EL (cell line): Measurements from ENCODE around the gene GLO1.
"Not testable (repeated sequence)": the region's sequence is repeated elsewhere in the genome, so short reads cannot be mapped to it uniquely, and the experiment has no call there.

Experiments
- DNase-seq: peaks from one replicate; pipeline ENCODE4 v3.0.0-alpha.2; 2016

Gene GLO1

GRCh38 chr6:38703949-38704590, 1.1 kb upstream of the GLO1 start:
- no peak for DNase-seq

DNA sequence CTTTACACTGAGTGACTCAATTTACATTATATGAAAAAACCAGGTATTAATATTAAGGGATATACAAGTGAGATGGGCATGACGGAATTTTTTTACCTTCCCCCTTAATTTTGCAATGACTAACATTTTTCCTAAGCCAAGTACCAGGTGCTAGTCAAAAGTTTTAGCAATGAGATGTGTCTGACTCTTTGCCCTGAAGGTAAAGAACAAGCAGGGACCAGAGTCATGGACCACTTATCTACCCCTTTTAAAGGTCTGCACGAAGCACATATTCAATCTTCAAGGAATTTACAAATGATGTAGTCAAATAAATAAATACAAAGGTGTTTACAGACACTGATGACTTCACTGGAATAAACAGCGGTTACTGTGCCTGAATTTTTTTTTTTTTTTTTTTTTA, 1.4 kb downstream of the GLO1 start:
- no peak for DNase-seq

DNA sequence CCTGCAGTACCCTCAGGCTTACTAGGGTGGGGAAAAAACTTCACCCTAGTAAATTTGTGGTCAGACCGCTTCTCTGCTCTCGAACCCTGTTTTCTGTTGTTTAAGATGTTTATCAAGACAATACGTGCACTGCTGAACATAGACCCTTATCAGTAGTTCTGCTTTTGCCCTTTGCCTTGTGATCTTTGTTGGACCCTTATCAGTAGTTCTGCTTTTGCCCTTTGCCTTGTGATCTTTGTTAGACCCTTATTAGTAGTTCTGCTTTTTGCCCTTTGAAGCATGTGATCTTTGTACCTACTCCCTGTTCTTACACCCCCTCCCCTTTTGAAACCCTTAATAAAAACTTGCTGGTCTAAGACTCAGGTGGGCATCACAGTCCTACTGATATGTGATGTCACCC, 3.2 kb downstream of the GLO1 start:
- DNase-seq: not testable (repeated sequence)

DNA sequence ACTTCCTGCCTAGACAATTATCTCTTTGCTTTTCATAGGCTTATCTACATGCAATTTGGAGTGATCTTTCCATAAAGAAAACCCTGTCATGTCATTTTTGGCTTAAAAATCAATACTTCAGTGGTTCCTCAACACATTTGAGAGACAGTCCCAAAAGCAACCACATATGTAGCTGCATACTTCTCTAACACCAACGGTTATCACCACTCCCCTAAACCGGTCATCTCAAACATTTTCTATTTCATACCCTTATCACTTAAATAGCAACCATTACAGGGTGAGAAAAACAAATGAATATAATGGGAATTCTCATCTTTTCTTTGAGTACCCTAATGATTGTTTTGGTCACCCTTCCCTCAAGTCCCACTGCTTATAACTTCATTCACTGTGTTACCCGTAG, 5.1 kb downstream of the GLO1 start:
- no peak for DNase-seq

DNA sequence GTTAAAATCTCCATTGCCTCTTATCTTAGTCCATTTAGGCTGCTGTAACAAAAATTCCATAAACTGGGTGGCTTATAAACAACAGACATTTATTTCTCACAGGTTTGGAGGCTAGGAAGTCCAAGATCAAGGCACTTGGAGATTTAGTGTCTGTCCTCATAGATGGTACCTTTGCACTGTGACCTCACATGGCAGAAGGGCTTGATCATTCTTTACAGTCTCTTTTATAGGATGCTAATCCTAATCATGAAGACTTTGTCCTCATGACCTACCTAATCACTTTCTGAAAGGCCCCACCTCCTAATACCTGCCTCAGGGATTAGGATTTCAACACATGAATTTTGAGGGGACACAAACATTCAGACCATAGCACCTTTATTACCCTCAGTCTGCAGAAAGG, 6.6 kb downstream of the GLO1 start:
- no peak for DNase-seq

- no peak for DNase-seq
These were observed 7.0 kb downstream of the GLO1 start for GRCh38 chr6:38695933-38696332.

DNA sequence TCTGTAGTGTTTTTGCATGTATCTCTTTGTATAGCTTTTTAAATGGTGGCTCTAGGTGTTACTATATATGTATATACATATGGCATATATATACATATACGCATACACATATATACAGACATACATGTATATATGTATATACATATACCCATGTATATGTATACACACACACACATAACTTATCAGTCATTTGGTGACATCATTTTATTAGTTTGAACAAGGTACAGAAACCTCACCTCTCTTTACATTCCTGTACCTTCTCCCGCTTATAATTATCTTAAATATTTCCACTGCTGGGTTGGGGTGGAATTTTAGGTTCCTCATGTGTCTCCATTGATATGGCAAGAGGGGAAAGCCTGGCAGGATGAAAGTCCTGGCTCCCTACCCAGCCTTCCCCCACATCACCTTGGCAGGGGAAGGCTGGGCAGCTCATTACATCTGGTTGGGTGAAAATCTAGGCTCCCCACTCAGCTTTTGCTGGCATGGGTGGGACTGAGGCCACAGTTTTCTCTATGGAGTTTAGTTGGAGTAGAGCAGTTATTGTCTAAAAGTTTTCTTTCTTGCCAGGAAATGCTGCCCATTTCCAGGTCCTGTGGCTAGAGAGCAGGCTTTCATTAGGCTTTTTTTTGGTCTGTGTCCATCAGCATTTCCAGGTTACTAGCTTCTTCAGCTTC, 7.6 kb downstream of the GLO1 start:
- no peak for DNase-seq

DNA sequence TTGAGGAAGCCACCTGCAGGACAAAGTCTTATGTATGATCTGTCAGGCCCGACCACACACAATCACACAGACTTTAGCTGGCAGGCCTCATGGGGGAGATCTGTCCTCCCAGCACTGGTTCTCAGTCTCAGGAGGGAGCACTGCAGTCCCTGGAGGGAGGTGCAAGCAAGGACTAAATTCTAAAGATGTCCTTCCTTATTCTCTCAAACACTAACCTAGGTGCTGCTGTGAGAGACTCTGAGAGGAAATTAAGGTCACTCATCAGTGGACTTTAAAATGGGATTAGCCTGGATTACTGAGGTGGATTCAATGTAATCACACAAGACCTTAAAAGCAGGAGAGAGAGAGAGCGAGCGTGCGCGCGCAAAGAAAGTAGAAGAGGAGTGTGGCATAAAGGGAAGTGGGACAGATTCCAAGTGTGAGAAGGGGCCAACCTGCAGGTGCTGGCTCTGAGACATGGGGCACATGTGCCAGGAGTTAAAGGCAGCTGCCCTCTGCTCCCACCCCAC, 14.3 kb downstream of the GLO1 start:
- no peak for DNase-seq

DNA sequence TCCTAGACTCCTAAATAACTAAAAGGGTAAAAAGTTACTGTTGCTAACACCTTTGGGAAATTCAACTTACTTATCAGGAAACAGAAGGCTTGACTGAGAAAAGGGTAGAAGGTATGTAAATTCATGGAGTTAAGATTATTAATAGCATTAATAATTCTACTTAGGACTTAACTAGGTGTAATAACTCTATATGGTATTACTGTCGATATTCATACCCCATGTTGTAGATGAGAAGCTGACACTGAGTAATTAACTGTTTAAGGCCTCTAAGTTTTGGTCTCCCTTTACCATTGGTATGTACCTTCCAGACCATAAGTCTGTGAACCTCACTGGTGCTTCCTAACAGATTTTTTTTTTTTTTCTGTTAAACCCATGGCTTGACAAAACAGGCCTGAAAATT, 15.4 kb downstream of the GLO1 start:
- DNase-seq: no peak

- DNase-seq: no peak
These were observed 15.9 kb downstream of the GLO1 start for GRCh38 chr6:38687043-38687353.

DNA sequence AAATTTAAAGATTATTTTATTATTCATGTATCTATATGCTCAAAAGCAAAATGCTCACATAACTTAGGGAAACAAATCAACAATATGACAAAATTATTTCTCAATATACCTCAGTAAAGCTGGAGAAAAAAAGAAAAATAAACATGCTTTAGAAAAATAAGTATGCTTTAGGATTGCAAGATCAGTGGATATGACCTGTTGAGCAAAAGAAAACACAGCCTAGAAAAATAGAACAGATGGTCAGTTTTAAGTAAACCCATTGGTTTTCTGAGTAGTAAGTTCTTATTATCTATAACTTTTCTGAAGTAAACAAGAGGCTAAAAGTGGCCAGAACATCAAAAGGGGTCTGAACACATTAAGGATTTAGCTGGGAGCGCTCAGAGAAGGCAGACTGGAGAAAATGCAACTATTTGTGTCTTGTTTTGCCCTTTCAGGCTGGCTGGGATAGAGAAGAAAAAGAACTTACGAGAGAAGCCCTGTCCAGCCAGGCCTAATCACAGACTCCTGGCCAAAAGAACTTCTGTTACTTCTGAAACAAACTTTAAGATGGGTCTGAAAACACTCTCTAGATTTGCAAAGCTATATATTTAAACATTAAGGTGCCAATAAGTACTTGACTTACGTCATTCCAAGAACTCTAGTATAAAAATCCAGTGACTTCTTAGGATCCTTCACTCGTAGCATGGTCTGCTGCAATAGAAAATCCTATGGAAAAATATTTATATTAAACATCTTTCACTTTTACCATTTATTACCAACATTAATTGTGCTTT, 16.5 kb downstream of the GLO1 start:
- DNase-seq: no peak

DNA sequence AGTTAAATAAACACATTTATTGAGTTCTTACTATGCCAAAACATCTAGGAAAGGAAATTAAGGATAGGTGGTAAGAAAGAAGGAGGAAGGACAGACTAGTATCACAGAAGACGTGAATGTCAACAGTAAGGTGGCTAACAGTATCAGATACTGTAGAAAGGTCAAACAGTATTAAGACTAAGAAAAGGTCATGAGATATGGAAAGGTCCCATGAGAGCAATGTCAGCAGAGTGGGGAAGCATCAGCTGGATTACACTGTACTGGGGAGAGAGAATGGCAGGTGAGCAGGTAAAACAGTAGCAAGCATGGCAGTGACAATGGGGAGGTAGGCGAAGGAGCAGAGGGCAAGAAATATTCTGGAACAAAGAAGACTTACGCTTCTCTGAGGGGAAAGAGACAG, 18.0 kb downstream of the GLO1 start:
- no peak for DNase-seq

- no peak for DNase-seq
These were observed 18.7 kb downstream of the GLO1 start for GRCh38 chr6:38684237-38684636.

DNA sequence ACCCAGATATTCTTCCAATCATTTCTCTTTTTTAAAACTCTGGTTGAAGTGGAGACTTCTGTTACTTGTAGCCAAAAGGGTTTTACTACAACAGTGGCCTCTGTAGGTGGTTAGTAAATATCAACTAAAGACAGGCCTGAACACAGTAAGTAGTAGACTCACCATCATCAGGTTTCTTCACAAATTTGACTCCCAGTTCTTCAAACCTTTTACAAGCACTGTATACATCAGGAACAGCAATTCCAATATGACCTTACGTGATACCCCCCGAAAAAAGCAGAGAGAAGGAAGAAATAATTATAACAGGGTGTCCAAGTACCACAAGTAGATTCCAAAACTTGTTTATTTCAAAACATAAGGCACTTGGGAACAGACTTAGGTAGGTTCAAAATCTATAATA, 21.1 kb downstream of the GLO1 start:
- no peak for DNase-seq

GRCh38 chr6:38679668-38680067, 23.3 kb downstream of the GLO1 start:
- DNase-seq: no peak

GRCh38 chr6:38678178-38678760, 24.7 kb downstream of the GLO1 start:
- no peak for DNase-seq

- no peak for DNase-seq
These were observed 25.9 kb downstream of the GLO1 start for GRCh38 chr6:38676974-38677544.

DNA sequence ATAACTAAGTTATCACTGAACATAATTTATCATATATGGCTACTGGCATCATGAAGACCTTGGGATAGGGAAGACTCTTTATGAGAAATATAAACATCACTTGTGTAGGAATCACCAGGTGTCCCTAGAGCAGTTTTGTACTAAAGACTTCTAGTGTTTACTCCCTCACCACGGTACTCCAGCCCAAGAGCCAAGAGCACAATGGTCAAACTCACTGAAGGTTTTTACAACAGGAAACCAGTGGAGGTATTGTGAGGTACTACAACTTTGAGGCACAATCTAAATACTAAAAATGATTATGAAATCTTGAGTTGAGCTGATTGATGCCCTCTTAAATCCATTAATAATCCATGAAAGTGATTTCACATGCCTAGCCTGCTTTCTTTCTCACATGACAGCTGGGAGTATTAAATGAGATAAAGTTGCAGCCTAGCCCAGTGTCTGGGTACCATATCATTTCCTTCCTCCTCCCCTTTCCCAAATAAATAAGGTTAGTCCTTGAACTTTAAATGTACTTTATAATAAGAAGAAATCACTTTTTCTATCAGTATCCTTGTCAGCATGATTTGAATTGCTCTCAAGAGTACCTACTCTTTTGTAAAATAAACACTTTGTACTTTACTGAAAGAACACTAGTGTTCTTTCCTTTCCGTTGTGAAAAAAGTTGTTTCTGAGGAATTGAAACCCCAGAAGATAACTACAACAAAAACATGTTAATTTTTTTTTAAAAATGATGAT, 26.5 kb downstream of the GLO1 start:
- no peak for DNase-seq

GRCh38 chr6:38673397-38674165, 29.4 kb downstream of the GLO1 start:
- no peak for DNase-seq

- peak; percentile 52 for DNase-seq
These were observed 31.0 kb downstream of the GLO1 start for GRCh38 chr6:38671885-38672467.

- no peak for DNase-seq
These were observed 44.4 kb downstream of the GLO1 start for GRCh38 chr6:38658418-38659167.
